GM19238 (cell line): Measurements from ENCODE around the gene STARD3.
A peak's percentile ranks its signal among the peaks of the same experiment; 100 is the strongest.

Experiments used
- DNase-seq: peaks from one replicate; pipeline ENCODE4 v3.0.0; 2011; ENCODE audit warnings: low spot score; ENCODE audit not compliant: insufficient read length

The STARD3 gene

GRCh38 chr17:39635614-39636176 lies 1.2 kb upstream of the STARD3 start:
- no peak for DNase-seq

- DNase-seq = no peak
Measured at GRCh38 chr17:39636587-39636926, 387 bp upstream of the STARD3 start.

GRCh38 chr17:39638317-39638716 lies 1.4 kb downstream of the STARD3 start:
- no peak for DNase-seq

GRCh38 chr17:39639043-39639442 lies 2.1 kb downstream of the STARD3 start:
- DNase-seq = no peak

GRCh38 chr17:39639566-39640458 lies 2.9 kb downstream of the STARD3 start:
- DNase-seq = no peak

- DNase-seq = no peak
Measured at GRCh38 chr17:39640591-39641031, 3.7 kb downstream of the STARD3 start.

GRCh38 chr17:39641097-39641496 lies 4.2 kb downstream of the STARD3 start:
- no peak for DNase-seq

- DNase-seq = no peak
Measured at GRCh38 chr17:39641883-39642282, 4.9 kb downstream of the STARD3 start.

- no peak for DNase-seq
Measured at GRCh38 chr17:39642291-39643074, 5.5 kb downstream of the STARD3 start.

- no peak for DNase-seq
Measured at GRCh38 chr17:39643271-39643670, 6.3 kb downstream of the STARD3 start.

GRCh38 chr17:39647256-39647655 lies 10.3 kb downstream of the STARD3 start:
- DNase-seq = no peak

- DNase-seq = no peak
Measured at GRCh38 chr17:39648616-39649366, 11.8 kb downstream of the STARD3 start.

GRCh38 chr17:39650121-39650579 lies 13.2 kb downstream of the STARD3 start:
- DNase-seq = no peak

- no peak for DNase-seq
Measured at GRCh38 chr17:39651923-39652586, 15.1 kb downstream of the STARD3 start.

- DNase-seq = no peak
Measured at GRCh38 chr17:39652587-39653315, 15.8 kb downstream of the STARD3 start.

GRCh38 chr17:39653316-39653661 lies 16.3 kb downstream of the STARD3 start:
- DNase-seq = no peak

GRCh38 chr17:39653662-39654331 lies 16.9 kb downstream of the STARD3 start:
- peak; percentile 89 for DNase-seq

- no peak for DNase-seq
Measured at GRCh38 chr17:39655105-39655504, 18.2 kb downstream of the STARD3 start.

- DNase-seq = no peak
Measured at GRCh38 chr17:39658346-39658745, 21.4 kb downstream of the STARD3 start.

- DNase-seq = no peak
Measured at GRCh38 chr17:39658760-39659159, 21.8 kb downstream of the STARD3 start.
